ENCODE measurements around the gene DCAF16. TPM values are rescaled to one million over a fixed set of nuclear protein-coding genes. Genes with fewer than 3 reads are reported as not detected.

Gene DCAF16
- polyA plus RNA-seq, 1 experiment = 20.6 TPM

GRCh38 chr4:17786567-17786966 is 24.0 kb downstream of the DCAF16 start:
- ChIA-PET CTCF (interaction anchor here (1.0 to 1.5 kb wide), 2 partner anchors 19 to 21 kb away, joined by 3 to 6 read pairs; no protein-coding TSS in a partner anchor), POLR2A (no interaction called here)
- H3K4me3 ChIP-seq (ENCODE audit: low read depth, low read length) = no peak overlapping the region
- DNase-seq (ENCODE audit: low read depth) = no peak
- no peaks in the 10 kb centered on the region for H3K36me3 ChIP-seq (ENCODE audit: control insufficient read depth, insufficient read depth, low read length)
- TF ChIP-seq CTCF (IDR thresholded peaks at IDR 0.05; ENCODE audit: insufficient read depth, low read depth, low read length) = no peak
- peaks cover 2% of the 10 kb centered on the region; the same call in 1 of the 2 replicates for H3K27me3 ChIP-seq (ENCODE audit: control insufficient read depth, insufficient read depth, low read length)

- no peaks in the 10 kb centered on the region for H3K36me3 ChIP-seq (ENCODE audit: control insufficient read depth, insufficient read depth, low read length)
- ChIA-PET CTCF (no interaction called here), POLR2A (no interaction called here)
- peaks cover 6% of the 10 kb centered on the region for H3K27me3 ChIP-seq (ENCODE audit: control insufficient read depth, insufficient read depth, low read length)
- TF ChIP-seq CTCF (IDR thresholded peaks at IDR 0.05; ENCODE audit: insufficient read depth, low read depth, low read length) = no peak
- H3K4me3 ChIP-seq (ENCODE audit: low read depth, low read length) = no peak overlapping the region
- no peak for DNase-seq (ENCODE audit: low read depth)
These were observed 24.7 kb downstream of the DCAF16 start for GRCh38 chr4:17785858-17786257.

- Histone ChIP-seq H3K27me3 (ENCODE audit: control insufficient read depth, insufficient read depth, low read length) (peaks cover 15% of the 10 kb centered on the region), H3K4me3 (ENCODE audit: low read depth, low read length) (peak within 1 kb of the TSS; percentile 39), H3K36me3 (ENCODE audit: control insufficient read depth, insufficient read depth, low read length) (no peaks in the 10 kb centered on the region)
- ChIA-PET POLR2A (interaction anchor here (1.4 kb wide), 1 partner anchor 17 kb away, joined by 4 read pairs; no protein-coding TSS in a partner anchor), CTCF (no interaction called here)
- no peak for TF ChIP-seq CTCF (IDR thresholded peaks at IDR 0.05; ENCODE audit: insufficient read depth, low read depth, low read length)
- no peak for DNase-seq (ENCODE audit: low read depth)
These were observed 29.0 kb downstream of the DCAF16 start, which contains the start of gene FAM184B for GRCh38 chr4:17781300-17782287. TSS of gene FAM184B (minus strand) at chr4:17781621. CDS start at chr4:17781299, 322 bp downstream.

- ChIA-PET CTCF (interaction anchor here (1.1 kb wide), 1 partner anchor 90 kb away, joined by 3 read pairs; no protein-coding TSS in a partner anchor), POLR2A (no interaction called here)
- DNase-seq (ENCODE audit: low read depth) = no peak
These were observed 29.9 kb downstream of the DCAF16 start for GRCh38 chr4:17780501-17781299.

More at GRCh38 chr4:17780501-17781299, 29.9 kb downstream of the DCAF16 start:
- peaks cover 15% of the 10 kb centered on the region for H3K27me3 ChIP-seq (ENCODE audit: control insufficient read depth, insufficient read depth, low read length)
- peak overlapping the region; percentile 39 for H3K4me3 ChIP-seq (ENCODE audit: low read depth, low read length)
- no peaks in the 10 kb centered on the region for H3K36me3 ChIP-seq (ENCODE audit: control insufficient read depth, insufficient read depth, low read length)
- no peak for TF ChIP-seq CTCF (IDR thresholded peaks at IDR 0.05; ENCODE audit: insufficient read depth, low read depth, low read length)
